K562 (cell line): ENCODE measurements around the gene EXTL1. TPM values are rescaled to one million over a fixed set of nuclear protein-coding genes. Genes with fewer than 3 reads are reported as not detected.

Experiments
- BRF1 ChIP-seq: IDR thresholded peaks from 3 replicates; pipeline ENCODE4 v1.6.1; 2011; ENCODE audit warnings: borderline replicate concordance, mild to moderate bottlenecking; ENCODE audit not compliant: insufficient read length; ENCODE audit errors: extremely low read depth
- ESRRA ChIP-seq: fragments of 450-650 bp; IDR thresholded peaks from 2 replicates; pipeline ENCODE4 v1.6.1; 2014; ENCODE audit warnings: low read depth, mild to moderate bottlenecking, moderate library complexity, borderline replicate concordance
- FOSL1 ChIP-seq: fragments of 200-800 bp; sonication (Bioruptor generic); conservative IDR thresholded peaks from 2 replicates; pipeline ENCODE4 v1.6.1; 2016; ENCODE audit warnings: missing genetic modification characterization, missing compliant biosample characterization
- HDGF ChIP-seq: fragments of 450-650 bp; IDR thresholded peaks from 2 replicates; pipeline ENCODE4 v1.6.1; 2016
- KLF1 ChIP-seq: fragments of 450-650 bp; IDR thresholded peaks from 2 replicates; pipeline ENCODE4 v1.6.1; 2016; ENCODE audit warnings: missing genetic modification characterization, missing compliant biosample characterization
- NR2F6 ChIP-seq: fragments of 450-650 bp; formaldehyde crosslinking; IDR thresholded peaks from 2 replicates; pipeline ENCODE4 v1.4.0; 2020; ENCODE audit warnings: mild to moderate bottlenecking
- NR4A1 ChIP-seq, 2 experiments: fragments of 250-450 bp in 1 of 2; fragments of 450-650 bp in 1 of 2; sonication (Bioruptor Pico) in 1 of 2; IDR thresholded peaks; 2 replicates each; pipeline versions ENCODE4 v1.4.0 to v1.6.1; 2016 to 2020; ENCODE audit warnings: mild to moderate bottlenecking in 2 of 2, missing compliant biosample characterization in 1 of 2, missing genetic modification characterization in 1 of 2, moderate library complexity in 1 of 2
- PHF20 ChIP-seq: fragments of 450-650 bp; IDR thresholded peaks from 2 replicates; pipeline ENCODE4 v1.6.1; 2018; ENCODE audit not compliant: partially characterized antibody
- PTBP1 ChIP-seq: fragments of 200-400 bp; formaldehyde crosslinking; IDR thresholded peaks from 2 replicates; pipeline ENCODE4 v1.6.1; 2017; ENCODE audit warnings: low read depth, low read length
- PYGO2 ChIP-seq: fragments of 450-650 bp; IDR thresholded peaks from 2 replicates; pipeline ENCODE4 v1.6.1; 2016; ENCODE audit warnings: mild to moderate bottlenecking, missing genetic modification characterization, moderate library complexity, missing compliant biosample characterization
- RAD21 ChIP-seq, 2 experiments: fragments of 250-450 bp in 1 of 2; fragments of 450-650 bp in 1 of 2; sonication (Bioruptor Pico) in 1 of 2; formaldehyde crosslinking in 1 of 2; IDR thresholded peaks in 1 of 2; conservative IDR thresholded peaks in 1 of 2; 2 replicates each; pipeline versions ENCODE4 v1.4.0 to v1.8.0; 2020 to 2022; ENCODE audit warnings: mild to moderate bottlenecking in 2 of 2, moderate library complexity in 1 of 2
- SMAD1 ChIP-seq: fragments of 150-350 bp; IDR thresholded peaks from 2 replicates; pipeline ENCODE4 v1.6.1; 2014; ENCODE audit warnings: low read length, low read depth; ENCODE audit not compliant: partially characterized antibody
- SPI1 ChIP-seq: IDR thresholded peaks from 2 replicates; pipeline ENCODE4 v1.6.1; 2011; ENCODE audit warnings: low read depth, low read length, control low read depth, borderline replicate concordance
- TAF7 ChIP-seq: fragments of 450-650 bp; IDR thresholded peaks from 2 replicates; pipeline ENCODE4 v1.6.1; 2016; ENCODE audit warnings: missing genetic modification characterization, missing compliant biosample characterization
- YY1 ChIP-seq, 3 experiments: IDR thresholded peaks; 2 replicates each; pipeline ENCODE4 v1.6.1; 2011; ENCODE audit warnings: low read length in 2 of 3, mild to moderate bottlenecking in 2 of 3, moderate library complexity in 2 of 3, borderline replicate concordance in 1 of 3, control low read depth in 1 of 3, low read depth in 1 of 3; ENCODE audit not compliant: insufficient read depth in 3 of 3, insufficient replicate concordance in 2 of 3, control insufficient read depth in 1 of 3, insufficient read length in 1 of 3; ENCODE audit errors: extremely low read depth in 1 of 3
- ZNF354B ChIP-seq: fragments of 250-450 bp; sonication (Bioruptor Pico); IDR thresholded peaks from 2 replicates; pipeline ENCODE4 v1.4.0; 2020
- polyA plus RNA-seq, 8 experiments: library from polyadenylated mRNA; depleted of rRNA in 4 of 8; stranded (reverse) in 5 of 8; unstranded in 3 of 8; fragments of >200 nt; fragmentation: Nextera tagmentation in 2 of 8; fragmentation: Illumina TruSeq in 1 of 8; extraction: Ambion mirVana in 2 of 8; extraction: Trizol in 1 of 8; gene quantifications; 2 replicates each; pipeline versions ENCODE4 v1.2.1 to v1.2.3, GENCODE V29; 2011 to 2014; ENCODE audit warnings: inconsistent platforms in 1 of 8, missing spikeins in 1 of 8
- total RNA-seq, 7 experiments: library from RNA; depleted of rRNA in 6 of 7; stranded (reverse); fragments of >200 nt in 6 of 7; fragmentation: Illumina TruSeq in 2 of 7; extraction: Trizol in 2 of 7; gene quantifications; 2 replicates each; pipeline versions ENCODE4 v1.2.1 to v1.2.3, GENCODE V29; 2011 to 2021; ENCODE audit warnings: low replicate concordance in 1 of 7
- TF ChIP-seq, protein P1 (sequence below): fragments of 450-650 bp; IDR thresholded peaks from 2 replicates; pipeline ENCODE4 v1.6.1; 2016; ENCODE audit warnings: borderline replicate concordance
- TF ChIP-seq, protein P2 (sequence below): fragments of 250-450 bp; sonication (Bioruptor Pico); IDR thresholded peaks from 2 replicates; pipeline ENCODE4 v1.8.0; 2021; ENCODE audit warnings: mild to moderate bottlenecking, moderate library complexity
- TF ChIP-seq, protein P3 (sequence below): fragments of 450-650 bp; conservative IDR thresholded peaks from 2 replicates; pipeline ENCODE4 v1.6.1; 2016; ENCODE audit warnings: missing genetic modification characterization, low read depth, mild to moderate bottlenecking, control low read depth, missing compliant biosample characterization
- TF ChIP-seq, protein P4 (sequence below): fragments of 450-650 bp; formaldehyde crosslinking; IDR thresholded peaks from 2 replicates; pipeline ENCODE4 v1.4.0; 2020; ENCODE audit warnings: mild to moderate bottlenecking, mixed read lengths

Gene EXTL1
- total and polyA plus RNA-seq, 9 of the 15 experiments (the other 6 are each of a cell fraction or from before 2014, with no cell fraction given) = 0.04 to 0.23 (median 0.08) TPM; not detected in 3

DNA sequence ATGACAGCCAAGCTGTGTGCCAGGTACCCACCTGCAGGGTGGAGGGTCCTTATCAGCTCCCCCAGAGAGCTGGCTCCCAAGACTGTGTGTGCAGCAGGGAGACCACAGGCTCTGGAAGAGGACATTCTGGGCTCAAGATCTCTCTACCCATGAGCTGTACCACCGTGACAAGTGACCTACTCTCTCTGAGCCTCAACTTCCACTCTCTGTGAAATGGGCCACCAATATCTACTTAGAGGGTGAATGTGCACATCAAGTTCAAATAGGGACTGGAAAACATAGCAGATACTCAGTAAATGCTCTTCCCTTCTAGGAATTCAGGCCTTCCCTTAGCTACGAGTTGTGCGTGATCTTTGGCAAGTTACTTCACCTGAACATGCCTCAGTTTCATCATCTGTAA, 22.8 kb downstream of the EXTL1 start (continued):
- no peak for TF ChIP-seq YY1 (IDR thresholded peaks at IDR 0.05; ENCODE audit: borderline replicate concordance in 1 of 3, control insufficient read depth in 1 of 3, extremely low read depth in 1 of 3, insufficient read depth in 3 of 3, insufficient read length in 1 of 3, insufficient replicate concordance in 2 of 3, low read depth in 1 of 3, low read length in 2 of 3)
- peak; percentile 68 for TF ChIP-seq PHF20
- TF ChIP-seq BRF1 = no peak
- TF ChIP-seq SMAD1 = no peak
- TF ChIP-seq, protein P1, sequence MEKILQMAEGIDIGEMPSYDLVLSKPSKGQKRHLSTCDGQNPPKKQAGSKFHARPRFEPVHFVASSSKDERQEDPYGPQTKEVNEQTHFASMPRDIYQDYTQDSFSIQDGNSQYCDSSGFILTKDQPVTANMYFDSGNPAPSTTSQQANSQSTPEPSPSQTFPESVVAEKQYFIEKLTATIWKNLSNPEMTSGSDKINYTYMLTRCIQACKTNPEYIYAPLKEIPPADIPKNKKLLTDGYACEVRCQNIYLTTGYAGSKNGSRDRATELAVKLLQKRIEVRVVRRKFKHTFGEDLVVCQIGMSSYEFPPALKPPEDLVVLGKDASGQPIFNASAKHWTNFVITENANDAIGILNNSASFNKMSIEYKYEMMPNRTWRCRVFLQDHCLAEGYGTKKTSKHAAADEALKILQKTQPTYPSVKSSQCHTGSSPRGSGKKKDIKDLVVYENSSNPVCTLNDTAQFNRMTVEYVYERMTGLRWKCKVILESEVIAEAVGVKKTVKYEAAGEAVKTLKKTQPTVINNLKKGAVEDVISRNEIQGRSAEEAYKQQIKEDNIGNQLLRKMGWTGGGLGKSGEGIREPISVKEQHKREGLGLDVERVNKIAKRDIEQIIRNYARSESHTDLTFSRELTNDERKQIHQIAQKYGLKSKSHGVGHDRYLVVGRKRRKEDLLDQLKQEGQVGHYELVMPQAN = peak; percentile 44; the same call in 1 of the 2 replicates
- TF ChIP-seq RAD21 (CRISPR knock-in tag; conservative IDR thresholded peaks at IDR 0.05 in 1 of 2, IDR thresholded peaks at IDR 0.05 in 1 of 2) = no peak
- TF ChIP-seq ZNF354B = no peak
- TF ChIP-seq FOSL1 (tag) = no peak
- TF ChIP-seq, protein P2, sequence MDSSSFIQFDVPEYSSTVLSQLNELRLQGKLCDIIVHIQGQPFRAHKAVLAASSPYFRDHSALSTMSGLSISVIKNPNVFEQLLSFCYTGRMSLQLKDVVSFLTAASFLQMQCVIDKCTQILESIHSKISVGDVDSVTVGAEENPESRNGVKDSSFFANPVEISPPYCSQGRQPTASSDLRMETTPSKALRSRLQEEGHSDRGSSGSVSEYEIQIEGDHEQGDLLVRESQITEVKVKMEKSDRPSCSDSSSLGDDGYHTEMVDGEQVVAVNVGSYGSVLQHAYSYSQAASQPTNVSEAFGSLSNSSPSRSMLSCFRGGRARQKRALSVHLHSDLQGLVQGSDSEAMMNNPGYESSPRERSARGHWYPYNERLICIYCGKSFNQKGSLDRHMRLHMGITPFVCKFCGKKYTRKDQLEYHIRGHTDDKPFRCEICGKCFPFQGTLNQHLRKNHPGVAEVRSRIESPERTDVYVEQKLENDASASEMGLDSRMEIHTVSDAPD (CRISPR knock-in tag) = no peak
- TF ChIP-seq TAF7 = no peak
- TF ChIP-seq, protein P3, sequence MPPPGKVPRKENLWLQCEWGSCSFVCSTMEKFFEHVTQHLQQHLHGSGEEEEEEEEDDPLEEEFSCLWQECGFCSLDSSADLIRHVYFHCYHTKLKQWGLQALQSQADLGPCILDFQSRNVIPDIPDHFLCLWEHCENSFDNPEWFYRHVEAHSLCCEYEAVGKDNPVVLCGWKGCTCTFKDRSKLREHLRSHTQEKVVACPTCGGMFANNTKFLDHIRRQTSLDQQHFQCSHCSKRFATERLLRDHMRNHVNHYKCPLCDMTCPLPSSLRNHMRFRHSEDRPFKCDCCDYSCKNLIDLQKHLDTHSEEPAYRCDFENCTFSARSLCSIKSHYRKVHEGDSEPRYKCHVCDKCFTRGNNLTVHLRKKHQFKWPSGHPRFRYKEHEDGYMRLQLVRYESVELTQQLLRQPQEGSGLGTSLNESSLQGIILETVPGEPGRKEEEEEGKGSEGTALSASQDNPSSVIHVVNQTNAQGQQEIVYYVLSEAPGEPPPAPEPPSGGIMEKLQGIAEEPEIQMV (tag) = no peak
- no peak for TF ChIP-seq HDGF
- 0 out of 2 replicates have a peak, but pooled peaks have one; percentile 64 for TF ChIP-seq PTBP1
- no peak for TF ChIP-seq PYGO2 (tag)
- TF ChIP-seq KLF1 (tag) = no peak
- peak; percentile 32; the same call in 1 of the 2 replicates for TF ChIP-seq ESRRA
- no peak for TF ChIP-seq NR4A1 (CRISPR knock-in tag; IDR thresholded peaks at IDR 0.05)
- no peak for TF ChIP-seq NR4A1 (tag; IDR thresholded peaks at IDR 0.05)
- no peak for TF ChIP-seq NR2F6 (CRISPR knock-in tag)
- TF ChIP-seq, protein P4, sequence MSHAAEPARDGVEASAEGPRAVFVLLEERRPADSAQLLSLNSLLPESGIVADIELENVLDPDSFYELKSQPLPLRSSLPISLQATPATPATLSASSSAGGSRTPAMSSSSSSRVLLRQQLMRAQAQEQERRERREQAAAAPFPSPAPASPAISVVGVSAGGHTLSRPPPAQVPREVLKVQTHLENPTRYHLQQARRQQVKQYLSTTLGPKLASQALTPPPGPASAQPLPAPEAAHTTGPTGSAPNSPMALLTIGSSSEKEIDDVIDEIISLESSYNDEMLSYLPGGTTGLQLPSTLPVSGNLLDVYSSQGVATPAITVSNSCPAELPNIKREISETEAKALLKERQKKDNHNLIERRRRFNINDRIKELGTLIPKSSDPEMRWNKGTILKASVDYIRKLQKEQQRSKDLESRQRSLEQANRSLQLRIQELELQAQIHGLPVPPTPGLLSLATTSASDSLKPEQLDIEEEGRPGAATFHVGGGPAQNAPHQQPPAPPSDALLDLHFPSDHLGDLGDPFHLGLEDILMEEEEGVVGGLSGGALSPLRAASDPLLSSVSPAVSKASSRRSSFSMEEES (CRISPR knock-in tag) = no peak
- TF ChIP-seq SPI1 = no peak
